Mesendoderm (in vitro differentiated cells): ENCODE results near the gene MRC1. TPM values are rescaled to one million over a fixed set of nuclear protein-coding genes. Genes with fewer than 3 reads are reported as not detected.

Source experiments
- DNase-seq: peaks from one replicate; pipeline ENCODE4 v3.0.0; 2013
- H2AK5ac ChIP-seq: 2 replicates; pipeline ENCODE4 v1.6.1; 2013; ENCODE audit warnings: low read length, inconsistent platforms
- H2BK120ac ChIP-seq: 2 replicates; pipeline ENCODE4 v1.6.1; 2013; ENCODE audit warnings: low read depth, mild to moderate bottlenecking, low read length, moderate library complexity, mixed read lengths
- H2BK15ac ChIP-seq: replicated peaks from 2 replicates; pipeline ENCODE4 v1.6.1; 2013; ENCODE audit warnings: low read depth, mild to moderate bottlenecking, moderate library complexity
- H2BK5ac ChIP-seq: 2 replicates; pipeline ENCODE4 v1.6.1; 2013; ENCODE audit warnings: low read length, inconsistent platforms
- H3K18ac ChIP-seq: 2 replicates; pipeline ENCODE4 v1.6.1; 2013; ENCODE audit warnings: mild to moderate bottlenecking, low read length, mixed read lengths
- H3K23ac ChIP-seq: one replicate; pipeline ENCODE4 v1.6.1; 2013; ENCODE audit warnings: low read length
- H3K27ac ChIP-seq: 2 replicates; pipeline ENCODE4 v1.5.1; 2013; ENCODE audit warnings: low read depth, mild to moderate bottlenecking, inconsistent platforms, low read length, moderate library complexity
- H3K27me3 ChIP-seq: 2 replicates; pipeline ENCODE4 v1.6.1; 2013; ENCODE audit warnings: low read length, control low read depth, mild to moderate bottlenecking, inconsistent platforms; ENCODE audit not compliant: insufficient read depth, poor library complexity
- H3K36me3 ChIP-seq: 2 replicates; pipeline ENCODE4 v1.6.1; 2013; ENCODE audit warnings: low read length, inconsistent platforms; ENCODE audit not compliant: control insufficient read depth, insufficient read depth
- H3K4ac ChIP-seq: one replicate; pipeline ENCODE4 v1.6.1; 2013; ENCODE audit warnings: low read depth, mild to moderate bottlenecking, low read length, moderate library complexity
- H3K4me1 ChIP-seq: 2 replicates; pipeline ENCODE4 v1.6.1; 2013; ENCODE audit warnings: low read depth, low read length, inconsistent platforms; ENCODE audit not compliant: control insufficient read depth
- H3K4me2 ChIP-seq: 2 replicates; pipeline ENCODE4 v1.6.1; 2013; ENCODE audit warnings: low read length
- H3K4me3 ChIP-seq: 2 replicates; pipeline ENCODE4 v1.5.1; 2013; ENCODE audit warnings: mild to moderate bottlenecking, low read length
- H3K56ac ChIP-seq: one replicate; pipeline ENCODE4 v1.6.1; 2013; ENCODE audit warnings: low read length
- H3K79me1 ChIP-seq: 2 replicates; pipeline ENCODE4 v1.6.1; 2013; ENCODE audit warnings: low read length, inconsistent platforms
- H3K79me2 ChIP-seq: 2 replicates; pipeline ENCODE4 v1.6.1; 2013; ENCODE audit warnings: mild to moderate bottlenecking, low read length; ENCODE audit not compliant: control insufficient read depth, insufficient read depth
- H3K9ac ChIP-seq: 2 replicates; pipeline ENCODE4 v1.6.1; 2013; ENCODE audit warnings: low read length, inconsistent platforms
- H4K5ac ChIP-seq: one replicate; pipeline ENCODE4 v1.6.1; 2013; ENCODE audit warnings: low read length
- H4K8ac ChIP-seq: one replicate; pipeline ENCODE4 v1.6.1; 2013; ENCODE audit warnings: low read depth, mild to moderate bottlenecking, control low read depth, low read length, moderate library complexity
- WGBS: extraction: QIAGEN DNeasy Blood & Tissue Kit; methylation state at CpG from one replicate; pipeline ENCODE4 v1.1.7; 2013; ENCODE audit warnings: low lambda C conversion rate, missing lambda C conversion rate; ENCODE audit not compliant: insufficient coverage; ENCODE audit errors: extremely low coverage; 5-methylcytosine and 5-hydroxymethylcytosine counted together
- polyA plus RNA-seq, 2 experiments: library from polyadenylated mRNA; stranded (reverse); fragments of 200-250 nt; gene quantifications; one replicate each; pipeline ENCODE4 v1.2.3, GENCODE V29; 2013

Gene MRC1
- polyA plus RNA-seq (2013, experiment 1 of 2), result 0.17 TPM
- polyA plus RNA-seq (2013, experiment 2 of 2), result 0.18 TPM

GRCh38 chr10:17808971-17809841 is at the start of gene MRC1:
TSS of gene MRC1 (plus strand) at chr10:17809348. CDS start at chr10:17809466, 118 bp downstream.
- Histone ChIP-seq H4K8ac (peak within 1 kb of the TSS; percentile 79), H2BK120ac (no peak within 1 kb of the TSS), H3K56ac (peak within 1 kb of the TSS; percentile 28), H4K5ac (no peak within 1 kb of the TSS), H2BK15ac (no peak within 1 kb of the TSS), H3K4ac (no peak within 1 kb of the TSS), H3K27ac (no peak within 1 kb of the TSS), H3K18ac (peak within 1 kb of the TSS; percentile 34), H3K4me2 (no peak within 1 kb of the TSS), H3K36me3 (no peaks in the 10 kb centered on the region), H3K27me3 (no peaks in the 10 kb centered on the region), H3K23ac (no peak within 1 kb of the TSS), H3K79me1 (no peaks in the 10 kb centered on the region), H2BK5ac (no peak within 1 kb of the TSS), H3K4me1 (no peaks in the 10 kb centered on the region), H3K9ac (no peak within 1 kb of the TSS), H3K4me3 (no peak within 1 kb of the TSS), H2AK5ac (no peak within 1 kb of the TSS), H3K79me2 (no peaks in the 10 kb centered on the region)
- no peak for DNase-seq
- no CpG with 5 or more reads among the region's 23 CpGs for WGBS

GRCh38 chr10:17764142-17764541 is 45.0 kb upstream of the MRC1 start:
- H2BK15ac ChIP-seq, result no peak overlapping the region
- no peak overlapping the region for H2AK5ac ChIP-seq
- H3K27me3 ChIP-seq, result peaks cover 8% of the 10 kb centered on the region
- no peak overlapping the region for H3K27ac ChIP-seq
- no peaks in the 10 kb centered on the region for H3K36me3 ChIP-seq
- no peaks in the 10 kb centered on the region for H3K79me1 ChIP-seq
- H4K5ac ChIP-seq, result no peak overlapping the region
- H3K18ac ChIP-seq, result no peak overlapping the region
- no peak overlapping the region for H2BK120ac ChIP-seq
- no peak for DNase-seq
- H3K4me1 ChIP-seq, result no peaks in the 10 kb centered on the region
- no peak overlapping the region for H3K9ac ChIP-seq
- WGBS, result no CpG with 5 or more reads among the region's 4 CpGs
- no peak overlapping the region for H2BK5ac ChIP-seq
- H3K4me3 ChIP-seq, result no peak overlapping the region
- H3K79me2 ChIP-seq, result no peaks in the 10 kb centered on the region
- no peak overlapping the region for H3K4ac ChIP-seq
- H3K23ac ChIP-seq, result no peak overlapping the region
- H4K8ac ChIP-seq, result no peak overlapping the region
- H3K4me2 ChIP-seq, result no peak overlapping the region
- no peak overlapping the region for H3K56ac ChIP-seq

GRCh38 chr10:17765602-17766001 is 43.5 kb upstream of the MRC1 start:
- WGBS, result no CpG with 5 or more reads among the region's 3 CpGs
- Histone ChIP-seq H3K4me3 (no peak overlapping the region), H3K9ac (no peak overlapping the region)

DNA sequence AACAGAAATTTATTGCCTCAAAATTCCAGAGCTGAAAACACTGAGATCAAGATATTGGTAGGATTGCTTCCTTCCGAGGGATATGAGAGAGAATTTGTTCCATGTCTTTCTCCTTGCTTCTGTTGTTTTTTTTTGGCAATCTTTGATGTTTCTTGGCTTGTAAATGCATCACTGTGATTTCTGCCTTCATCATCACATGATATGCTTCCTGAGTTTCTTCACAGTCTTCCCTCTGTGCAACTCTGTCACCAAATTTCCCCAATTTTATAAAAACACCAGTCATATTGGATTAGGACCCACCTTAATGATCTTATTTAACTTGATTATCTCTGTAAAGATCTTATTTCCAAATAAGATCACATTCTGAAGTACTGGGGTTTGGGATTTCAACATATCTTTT is 42.4 kb upstream of the MRC1 start:
- peaks cover 8% of the 10 kb centered on the region for H3K27me3 ChIP-seq
- no peak overlapping the region for H2BK5ac ChIP-seq
- no peaks in the 10 kb centered on the region for H3K79me1 ChIP-seq
- H2AK5ac ChIP-seq, result no peak overlapping the region
- no peak overlapping the region for H3K18ac ChIP-seq
- no peak overlapping the region for H3K9ac ChIP-seq
- WGBS, result no CpG with 5 or more reads among the region's 1 CpG
- DNase-seq, result no peak
- H2BK15ac ChIP-seq, result no peak overlapping the region
- no peak overlapping the region for H4K5ac ChIP-seq
- H3K27ac ChIP-seq, result no peak overlapping the region
- no peak overlapping the region for H3K23ac ChIP-seq
- H3K4me2 ChIP-seq, result no peak overlapping the region
- H3K79me2 ChIP-seq, result no peaks in the 10 kb centered on the region
- H2BK120ac ChIP-seq, result no peak overlapping the region
- H3K56ac ChIP-seq, result no peak overlapping the region
- H3K4ac ChIP-seq, result no peak overlapping the region
- no peaks in the 10 kb centered on the region for H3K4me1 ChIP-seq
- no peak overlapping the region for H3K4me3 ChIP-seq
- H4K8ac ChIP-seq, result no peak overlapping the region
- H3K36me3 ChIP-seq, result no peaks in the 10 kb centered on the region

More at GRCh38 chr10:17765602-17766001, 43.5 kb upstream of the MRC1 start:
- no peak overlapping the region for H3K4ac ChIP-seq
- H3K4me2 ChIP-seq, result no peak overlapping the region
- no peak overlapping the region for H3K27ac ChIP-seq
- H3K23ac ChIP-seq, result no peak overlapping the region
- H3K4me1 ChIP-seq, result no peaks in the 10 kb centered on the region
- no peak overlapping the region for H4K5ac ChIP-seq
- H2BK15ac ChIP-seq, result no peak overlapping the region
- H3K18ac ChIP-seq, result no peak overlapping the region
- no peak for DNase-seq
- H3K79me1 ChIP-seq, result no peaks in the 10 kb centered on the region
- H4K8ac ChIP-seq, result no peak overlapping the region
- H3K36me3 ChIP-seq, result no peaks in the 10 kb centered on the region
- H3K56ac ChIP-seq, result no peak overlapping the region
- no peak overlapping the region for H2BK5ac ChIP-seq
- H3K79me2 ChIP-seq, result no peaks in the 10 kb centered on the region
- peaks cover 8% of the 10 kb centered on the region for H3K27me3 ChIP-seq
- no peak overlapping the region for H2AK5ac ChIP-seq
- no peak overlapping the region for H2BK120ac ChIP-seq

- H3K36me3 ChIP-seq, result no peaks in the 10 kb centered on the region
- no CpG with 5 or more reads among the region's 5 CpGs for WGBS
- H3K27me3 ChIP-seq, result peaks cover 4% of the 10 kb centered on the region
- H2AK5ac ChIP-seq, result no peak overlapping the region
- no peaks in the 10 kb centered on the region for H3K79me1 ChIP-seq
- no peak overlapping the region for H3K18ac ChIP-seq
- H2BK15ac ChIP-seq, result no peak overlapping the region
- no peaks in the 10 kb centered on the region for H3K79me2 ChIP-seq
- no peak overlapping the region for H3K23ac ChIP-seq
- no peak overlapping the region for H2BK5ac ChIP-seq
- no peak overlapping the region for H3K4me2 ChIP-seq
- H3K56ac ChIP-seq, result no peak overlapping the region
- no peak overlapping the region for H4K5ac ChIP-seq
- no peak overlapping the region for H2BK120ac ChIP-seq
- no peak overlapping the region for H3K9ac ChIP-seq
- no peak overlapping the region for H3K4me3 ChIP-seq
- DNase-seq, result no peak
- H3K4ac ChIP-seq, result no peak overlapping the region
- H3K27ac ChIP-seq, result no peak overlapping the region
- no peaks in the 10 kb centered on the region for H3K4me1 ChIP-seq
- H4K8ac ChIP-seq, result no peak overlapping the region
Observed at GRCh38 chr10:17768496-17768895, 40.7 kb upstream of the MRC1 start.
